Measurements from ENCODE around the gene SLC16A10. TPM values are rescaled to one million over a fixed set of nuclear protein-coding genes. Genes with fewer than 3 reads are reported as not detected.
A peak's percentile ranks its signal among the peaks of the same experiment; 100 is the strongest.

SLC16A10 gene
- total and polyA plus RNA-seq, 2 donors (not counting 3 experiments of a cell fraction or from before 2014, with no cell fraction given) = not detected

DNA sequence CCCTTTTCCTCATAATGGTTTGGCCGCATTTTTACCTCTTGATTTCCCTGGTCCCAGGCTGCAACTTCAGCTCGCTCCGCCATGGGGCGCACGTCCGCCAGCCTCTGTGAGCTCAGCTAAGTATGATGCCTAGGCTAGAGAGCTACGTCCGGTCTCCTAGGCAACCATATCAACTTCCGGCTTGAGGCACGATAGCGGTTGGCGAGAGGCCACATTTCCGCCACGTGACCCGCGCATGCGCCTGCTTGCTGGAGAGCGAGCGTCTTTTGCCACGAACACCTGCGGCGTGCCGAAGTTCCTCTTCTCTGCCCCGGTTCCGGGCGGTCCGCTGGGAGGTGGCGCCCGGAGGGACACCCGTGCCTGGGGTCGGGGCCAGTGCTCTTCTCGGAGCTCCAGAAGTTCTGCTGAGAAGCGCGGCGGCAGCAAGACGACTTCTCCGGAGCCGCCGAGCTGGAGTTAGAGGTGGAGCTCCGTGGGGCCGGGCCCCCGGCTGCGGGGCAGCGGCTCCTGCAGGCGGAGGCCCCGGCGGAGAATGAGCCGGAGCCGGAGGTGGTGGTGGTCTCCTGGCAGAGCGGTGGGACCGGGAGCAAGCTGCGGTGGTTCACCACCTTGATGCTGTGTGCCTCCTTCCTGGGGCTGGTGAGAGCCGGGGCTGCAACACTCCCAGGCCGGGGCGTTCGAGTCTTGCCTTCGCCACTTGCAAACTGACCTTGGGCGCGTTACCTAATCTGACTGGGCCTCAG, 172.0 kb downstream of the SLC16A10 start:
- ChIA-PET CTCF (interaction anchor here (0.7 to 2.7 kb wide), 45 partner anchors 9 to 791 kb away, joined by 3 to 73 read pairs (median 4); partner anchors contain the start of genes GTF3C6, REV3L and TRAF3IP2), POLR2A (interaction anchor here (0.9 to 1.5 kb wide), 2 partner anchors 219 to 224 kb away, joined by 3 to 6 read pairs; partner anchors contain the start of gene REV3L)
- TSS peak; percentile 60 for BruUV-seq (replicated peaks)
- FAIRE-seq (peak; percentile 96), DNase-seq (ENCODE audit: low read depth, low spot score) (peak; percentile 99)
- Histone ChIP-seq H3K9me3 (replicated peaks; ENCODE audit: control insufficient read depth, insufficient read depth, low read length) (no peaks in the 10 kb centered on the region), H3K4me3 (replicated peaks in 1 of 3; ENCODE audit: insufficient read depth in 1 of 3, low read depth in 1 of 3, low read length in 3 of 3) (peak overlapping the region; percentile 41 to 68 (median 47)), H3K27ac (ENCODE audit: insufficient read depth, low read depth, low read length) (peak overlapping the region; percentile 55), H3K9me1 (replicated peaks; ENCODE audit: control insufficient read depth, extremely low read depth, insufficient read depth, low read length) (no peaks in the 10 kb centered on the region), H3K27me3 (ENCODE audit: control insufficient read depth in 2 of 2, insufficient read depth in 2 of 2, low read length in 2 of 2) (peaks cover 11 to 25% of the 10 kb centered on the region in 2 experiments), H3K4me1 (ENCODE audit: control insufficient read depth, extremely low read depth, insufficient read depth, low read length) (peaks cover 11% of the 10 kb centered on the region), H2AFZ (ENCODE audit: low read depth, low read length) (peak overlapping the region; percentile 61), H3K36me3 (ENCODE audit: control insufficient read depth in 2 of 2, extremely low read depth in 1 of 2, insufficient read depth in 2 of 2, low read length in 2 of 2) (no peaks in the 10 kb centered on the region), H3K4me2 (ENCODE audit: insufficient read depth, low read length) (peak overlapping the region; percentile 76), H3K79me2 (ENCODE audit: control insufficient read depth, insufficient read depth, low read length) (peaks cover 11% of the 10 kb centered on the region), H3K9ac (replicated peaks; ENCODE audit: extremely low read depth, insufficient read depth, low read length) (peak overlapping the region; percentile 86), H4K20me1 (replicated peaks; ENCODE audit: control insufficient read depth, extremely low read depth, insufficient read depth, low read length) (no peaks in the 10 kb centered on the region)
- dilution Hi-C loops (cut with MboI; ENCODE audit: extremely low pct_ligation_motif_present, low sequenced_read_pairs) (no loop called here), intact Hi-C loops (cut with micrococcal nuclease) (loop anchor here (1.0 to 5.0 kb wide), 8 partner anchors 219 to 784 kb away; partner anchors contain the start of gene REV3L)
- TF ChIP-seq, protein P1, sequence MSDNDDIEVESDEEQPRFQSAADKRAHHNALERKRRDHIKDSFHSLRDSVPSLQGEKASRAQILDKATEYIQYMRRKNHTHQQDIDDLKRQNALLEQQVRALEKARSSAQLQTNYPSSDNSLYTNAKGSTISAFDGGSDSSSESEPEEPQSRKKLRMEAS (IDR thresholded peaks at IDR 0.05; ENCODE audit: insufficient read depth, insufficient read length) = peak; percentile 100
- no peak for TF ChIP-seq FOS (IDR thresholded peaks at IDR 0.05; ENCODE audit: borderline replicate concordance, insufficient read depth, low read length)
- no peak for TF ChIP-seq JUN (IDR thresholded peaks at IDR 0.05; ENCODE audit: borderline replicate concordance, insufficient read depth, insufficient read length, low read depth)
- peak; percentile 45 for TF ChIP-seq GATA2 (IDR thresholded peaks at IDR 0.05; ENCODE audit: insufficient read depth, insufficient read length, low read depth, low read length)
- TF ChIP-seq POLR2AphosphoS5 (IDR thresholded peaks at IDR 0.05; ENCODE audit: insufficient read depth, low read depth, low read length) = peak; percentile 78
- TF ChIP-seq EZH2 (IDR thresholded peaks at IDR 0.05; ENCODE audit: borderline replicate concordance, low read depth, low read length, severe bottlenecking) = no peak
- no peak for TF ChIP-seq MYC (IDR thresholded peaks at IDR 0.05; ENCODE audit: low read depth, low read length)
- peak; percentile 81 for TF ChIP-seq POLR2A (IDR thresholded peaks at IDR 0.05; ENCODE audit: low read depth, low read length)
- TF ChIP-seq, protein P2, sequence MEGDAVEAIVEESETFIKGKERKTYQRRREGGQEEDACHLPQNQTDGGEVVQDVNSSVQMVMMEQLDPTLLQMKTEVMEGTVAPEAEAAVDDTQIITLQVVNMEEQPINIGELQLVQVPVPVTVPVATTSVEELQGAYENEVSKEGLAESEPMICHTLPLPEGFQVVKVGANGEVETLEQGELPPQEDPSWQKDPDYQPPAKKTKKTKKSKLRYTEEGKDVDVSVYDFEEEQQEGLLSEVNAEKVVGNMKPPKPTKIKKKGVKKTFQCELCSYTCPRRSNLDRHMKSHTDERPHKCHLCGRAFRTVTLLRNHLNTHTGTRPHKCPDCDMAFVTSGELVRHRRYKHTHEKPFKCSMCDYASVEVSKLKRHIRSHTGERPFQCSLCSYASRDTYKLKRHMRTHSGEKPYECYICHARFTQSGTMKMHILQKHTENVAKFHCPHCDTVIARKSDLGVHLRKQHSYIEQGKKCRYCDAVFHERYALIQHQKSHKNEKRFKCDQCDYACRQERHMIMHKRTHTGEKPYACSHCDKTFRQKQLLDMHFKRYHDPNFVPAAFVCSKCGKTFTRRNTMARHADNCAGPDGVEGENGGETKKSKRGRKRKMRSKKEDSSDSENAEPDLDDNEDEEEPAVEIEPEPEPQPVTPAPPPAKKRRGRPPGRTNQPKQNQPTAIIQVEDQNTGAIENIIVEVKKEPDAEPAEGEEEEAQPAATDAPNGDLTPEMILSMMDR (IDR thresholded peaks at IDR 0.05; ENCODE audit: extremely low read depth in 1 of 2, insufficient read depth in 1 of 2, low read depth in 1 of 2, low read length in 2 of 2) = peak; percentile 89 to 98

All from endothelial cell of umbilical vein (primary cell).